Endothelial cell of umbilical vein (primary cell): ENCODE results near the gene RAMP1.

Source experiments
- CTCF ChIP-seq, 2 donors: IDR thresholded peaks; 1 replicate in 1 of 2; 2 replicates in 1 of 2; pipeline ENCODE4 v1.5.1; 2011; ENCODE audit warnings: low read length in 2 of 2, mild to moderate bottlenecking in 2 of 2, moderate library complexity in 2 of 2, control low read depth in 1 of 2, inconsistent platforms in 1 of 2, low read depth in 1 of 2; ENCODE audit not compliant: insufficient read depth in 1 of 2; ENCODE audit errors: extremely low read depth in 1 of 2
- EZH2 ChIP-seq: IDR thresholded peaks from 2 replicates; pipeline ENCODE4 v1.6.1; 2012; ENCODE audit warnings: borderline replicate concordance, low read depth, mild to moderate bottlenecking, moderate library complexity, low read length, inconsistent platforms; ENCODE audit not compliant: severe bottlenecking
- MAX ChIP-seq: IDR thresholded peaks from 2 replicates; pipeline ENCODE4 v1.6.1; 2011; ENCODE audit not compliant: insufficient read depth, insufficient read length
- POLR2A ChIP-seq: IDR thresholded peaks from 2 replicates; pipeline ENCODE4 v1.6.1; 2012; ENCODE audit warnings: low read depth, mild to moderate bottlenecking, control low read depth, low read length
- POLR2AphosphoS5 ChIP-seq: IDR thresholded peaks from 2 replicates; pipeline ENCODE4 v1.6.1; 2012; ENCODE audit warnings: low read depth, mild to moderate bottlenecking, control low read depth, low read length, moderate library complexity; ENCODE audit not compliant: insufficient read depth

- TF ChIP-seq CTCF (IDR thresholded peaks at IDR 0.05; ENCODE audit: extremely low read depth in 1 of 2, insufficient read depth in 1 of 2, low read depth in 1 of 2, low read length in 2 of 2) (no peak), POLR2AphosphoS5 (no peak), MAX (no peak), POLR2A (no peak), EZH2 (no peak)
Measured at GRCh38 chr2:237924164-237924534, 64.7 kb downstream of the RAMP1 start.
